HEK293 (cell line): ENCODE measurements around the gene NAA35.

Experiments
- CTCF ChIA-PET: fragments of 350-600 bp; formaldehyde crosslinking; extraction: SDS; loops from one replicate; lab custom pipeline; 2021; ENCODE audit warnings: antibody characterized with exemption; lab: Yijun Ruan, JAX
- POLR2A ChIA-PET: fragments of 300-600 bp; formaldehyde crosslinking; extraction: SDS; loops from one replicate; lab custom pipeline; 2020; ENCODE audit warnings: antibody characterized with exemption, inconsistent platforms; lab: Yijun Ruan, JAX
- H3K27ac ChIP-seq: fragments of 200-500 bp; sonication (Bioruptor generic); 2 replicates; pipeline ENCODE4 v1.5.1; 2014; ENCODE audit warnings: low read depth, low read length, control low read depth, inconsistent platforms; ENCODE audit errors: extremely low read depth
- H3K36me3 ChIP-seq, 2 experiments: fragments of 200-500 bp in 1 of 2; sonication (Bioruptor generic) in 1 of 2; 1 replicate in 1 of 2; 2 replicates in 1 of 2; pipeline ENCODE4 v1.5.1; 2014 to 2017; ENCODE audit warnings: inconsistent platforms in 2 of 2, low read length in 2 of 2; ENCODE audit not compliant: control insufficient read depth in 2 of 2, insufficient read depth in 1 of 2
- H3K4me1 ChIP-seq: fragments of 200-500 bp; sonication (Bioruptor generic); 2 replicates; pipeline ENCODE4 v1.5.1; 2014; ENCODE audit warnings: mild to moderate bottlenecking, low read length, inconsistent platforms; ENCODE audit not compliant: control insufficient read depth, insufficient read depth
- H3K4me3 ChIP-seq: 2 replicates; pipeline ENCODE4 v1.5.1; 2011; ENCODE audit warnings: low read depth, mild to moderate bottlenecking, control low read depth, low read length, moderate library complexity
- H3K9me3 ChIP-seq: fragments of 200-500 bp; sonication (Bioruptor generic); 2 replicates; pipeline ENCODE4 v1.5.1; 2014; ENCODE audit warnings: low read depth, low read length, inconsistent platforms; ENCODE audit not compliant: control insufficient read depth, insufficient read depth
- EGR2 ChIP-seq: fragments of 450-650 bp; formaldehyde crosslinking; IDR thresholded peaks from 2 replicates; pipeline ENCODE4 v1.5.1; 2016; ENCODE audit warnings: low read depth, missing biosample characterization, missing genetic modification characterization
- KLF16 ChIP-seq: fragments of 450-650 bp; formaldehyde crosslinking; IDR thresholded peaks from 2 replicates; pipeline ENCODE4 v1.5.1; 2017; ENCODE audit warnings: missing biosample characterization, missing genetic modification characterization
- KLF7 ChIP-seq: fragments of 450-650 bp; formaldehyde crosslinking; IDR thresholded peaks from 2 replicates; pipeline ENCODE4 v1.5.1; 2016; ENCODE audit warnings: missing biosample characterization, missing genetic modification characterization, borderline replicate concordance
- MZF1 ChIP-seq: fragments of 450-650 bp; formaldehyde crosslinking; IDR thresholded peaks from 2 replicates; pipeline ENCODE4 v1.5.1; 2017; ENCODE audit warnings: missing biosample characterization, missing genetic modification characterization, borderline replicate concordance
- SALL2 ChIP-seq: fragments of 450-650 bp; formaldehyde crosslinking; IDR thresholded peaks from 2 replicates; pipeline ENCODE4 v1.5.0; 2017; ENCODE audit warnings: missing biosample characterization, mild to moderate bottlenecking, missing genetic modification characterization, borderline replicate concordance
- SCRT1 ChIP-seq: fragments of 450-650 bp; formaldehyde crosslinking; IDR thresholded peaks from 2 replicates; pipeline ENCODE4 v1.5.1; 2016; ENCODE audit warnings: missing biosample characterization, missing genetic modification characterization, borderline replicate concordance
- TRIM28 ChIP-seq: IDR thresholded peaks from 2 replicates; pipeline ENCODE4 v1.6.1; 2011; ENCODE audit warnings: low read length, control low read depth, borderline replicate concordance
- YY1 ChIP-seq: fragments of 450-650 bp; formaldehyde crosslinking; IDR thresholded peaks from 2 replicates; pipeline ENCODE4 v1.5.1; 2018; ENCODE audit warnings: missing biosample characterization, missing genetic modification characterization
- ZBTB17 ChIP-seq: fragments of 450-650 bp; formaldehyde crosslinking; IDR thresholded peaks from 2 replicates; pipeline ENCODE4 v1.5.1; 2016; ENCODE audit warnings: missing biosample characterization, missing genetic modification characterization
- ZFHX2 ChIP-seq: fragments of 450-650 bp; formaldehyde crosslinking; conservative IDR thresholded peaks from 2 replicates; pipeline ENCODE4 v1.5.1; 2016; ENCODE audit warnings: missing biosample characterization, missing genetic modification characterization
- ZFP37 ChIP-seq: fragments of 450-650 bp; formaldehyde crosslinking; IDR thresholded peaks from 2 replicates; pipeline ENCODE4 v1.5.1; 2016; ENCODE audit warnings: missing biosample characterization, missing genetic modification characterization
- ZIC2 ChIP-seq: fragments of 450-650 bp; formaldehyde crosslinking; IDR thresholded peaks from 2 replicates; pipeline ENCODE4 v1.5.1; 2016; ENCODE audit warnings: missing biosample characterization, missing genetic modification characterization
- ZNF140 ChIP-seq: fragments of 450-650 bp; formaldehyde crosslinking; IDR thresholded peaks from 2 replicates; pipeline ENCODE4 v1.5.1; 2016; ENCODE audit warnings: missing biosample characterization, missing genetic modification characterization
- ZNF175 ChIP-seq: fragments of 450-650 bp; formaldehyde crosslinking; IDR thresholded peaks from 2 replicates; pipeline ENCODE4 v1.5.1; 2016; ENCODE audit warnings: missing biosample characterization, missing genetic modification characterization
- ZNF341 ChIP-seq: fragments of 450-650 bp; formaldehyde crosslinking; IDR thresholded peaks from 2 replicates; pipeline ENCODE4; 2016; ENCODE audit warnings: low read depth, missing biosample characterization, missing genetic modification characterization
- ZNF549 ChIP-seq: fragments of 450-650 bp; IDR thresholded peaks from 2 replicates; pipeline ENCODE4 v1.5.1; 2018; ENCODE audit warnings: missing biosample characterization, missing genetic modification characterization, mild to moderate bottlenecking, inconsistent platforms, moderate library complexity
- ZNF561 ChIP-seq: fragments of 450-650 bp; IDR thresholded peaks from 2 replicates; pipeline ENCODE4 v1.5.1; 2018; ENCODE audit warnings: missing biosample characterization, missing genetic modification characterization, borderline replicate concordance
- ZNF701 ChIP-seq: fragments of 450-650 bp; formaldehyde crosslinking; IDR thresholded peaks from 2 replicates; pipeline ENCODE4 v1.5.1; 2016; ENCODE audit warnings: missing biosample characterization, missing genetic modification characterization
- ZNF747 ChIP-seq: fragments of 450-650 bp; formaldehyde crosslinking; IDR thresholded peaks from 2 replicates; pipeline ENCODE4 v1.5.1; 2016; ENCODE audit warnings: missing biosample characterization, missing genetic modification characterization
- ZNF777 ChIP-seq: fragments of 450-650 bp; formaldehyde crosslinking; IDR thresholded peaks from 2 replicates; pipeline ENCODE4 v1.5.1; 2017; ENCODE audit warnings: missing biosample characterization, missing genetic modification characterization, borderline replicate concordance
- TF ChIP-seq, protein P1 (sequence below): fragments of 450-650 bp; formaldehyde crosslinking; IDR thresholded peaks from 2 replicates; pipeline ENCODE4 v1.5.1; 2016; ENCODE audit warnings: missing biosample characterization, missing genetic modification characterization
- TF ChIP-seq, protein P2 (sequence below): fragments of 450-650 bp; formaldehyde crosslinking; IDR thresholded peaks from 2 replicates; pipeline ENCODE4 v1.5.1; 2016; ENCODE audit warnings: missing biosample characterization, missing genetic modification characterization
- TF ChIP-seq, protein P3 (sequence below): fragments of 450-650 bp; formaldehyde crosslinking; IDR thresholded peaks from 2 replicates; pipeline ENCODE4 v1.5.1; 2016; ENCODE audit warnings: missing biosample characterization, missing genetic modification characterization, borderline replicate concordance
- TF ChIP-seq, protein P4 (sequence below): fragments of 450-650 bp; formaldehyde crosslinking; IDR thresholded peaks from 2 replicates; pipeline ENCODE4 v1.5.1; 2016; ENCODE audit warnings: missing biosample characterization, missing genetic modification characterization
- TF ChIP-seq, protein P5 (sequence below): fragments of 450-650 bp; formaldehyde crosslinking; IDR thresholded peaks from 2 replicates; pipeline ENCODE4 v1.5.1; 2016; ENCODE audit warnings: missing biosample characterization, missing genetic modification characterization

NAA35 gene

DNA sequence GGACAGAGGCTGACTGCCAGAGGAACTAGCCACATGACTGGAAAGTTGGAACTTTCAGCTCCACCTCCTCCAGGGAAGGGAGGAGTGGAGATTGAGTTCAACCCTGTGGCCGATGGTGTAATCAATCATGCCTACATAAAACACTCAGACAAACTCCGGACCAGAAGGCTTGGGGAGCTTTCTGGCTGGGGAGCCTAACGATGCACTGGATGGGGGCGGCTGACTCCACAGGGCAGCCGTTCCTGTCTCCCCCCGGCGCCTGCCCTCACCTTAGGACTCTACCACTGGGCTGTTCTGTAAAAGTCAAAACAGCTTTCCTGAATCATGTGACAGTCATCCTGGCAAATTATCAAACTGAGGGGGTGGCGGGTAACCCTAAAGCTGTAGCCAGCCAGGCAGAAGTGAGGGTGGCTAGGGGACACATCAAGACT, 100.4 kb downstream of the NAA35 start:
- ChIA-PET POLR2A (interaction anchor here (0.6 kb wide), 1 partner anchor 199 kb away, joined by 6 read pairs; no protein-coding TSS in a partner anchor), CTCF (interaction anchor here (0.7 to 3.3 kb wide), 2 partner anchors 162 to 481 kb away, joined by 5 to 16 read pairs; no protein-coding TSS in a partner anchor)
- Histone ChIP-seq H3K9me3 (no peaks in the 10 kb centered on the region), H3K4me1 (no peaks in the 10 kb centered on the region), H3K36me3 (peaks cover 0 to 48% of the 10 kb centered on the region in 2 experiments; a peak in 2 of 3 replicates)
- TF ChIP-seq ZIC2 (tag by site-specific recombination), result peak; percentile 61
- TF ChIP-seq TRIM28, result no peak
- TF ChIP-seq YY1 (tag by site-specific recombination), result no peak
- no peak for TF ChIP-seq ZNF549
- TF ChIP-seq SCRT1 (tag by site-specific recombination), result no peak
- no peak for TF ChIP-seq ZNF747 (tag by site-specific recombination)
- no peak for TF ChIP-seq MZF1 (tag by site-specific recombination)
- no peak for TF ChIP-seq ZBTB17 (tag by site-specific recombination)
- TF ChIP-seq EGR2, result 0 out of 2 replicates have a peak, but pooled peaks have one; percentile 7
- no peak for TF ChIP-seq ZFP37 (tag by site-specific recombination)
- TF ChIP-seq, protein P1, sequence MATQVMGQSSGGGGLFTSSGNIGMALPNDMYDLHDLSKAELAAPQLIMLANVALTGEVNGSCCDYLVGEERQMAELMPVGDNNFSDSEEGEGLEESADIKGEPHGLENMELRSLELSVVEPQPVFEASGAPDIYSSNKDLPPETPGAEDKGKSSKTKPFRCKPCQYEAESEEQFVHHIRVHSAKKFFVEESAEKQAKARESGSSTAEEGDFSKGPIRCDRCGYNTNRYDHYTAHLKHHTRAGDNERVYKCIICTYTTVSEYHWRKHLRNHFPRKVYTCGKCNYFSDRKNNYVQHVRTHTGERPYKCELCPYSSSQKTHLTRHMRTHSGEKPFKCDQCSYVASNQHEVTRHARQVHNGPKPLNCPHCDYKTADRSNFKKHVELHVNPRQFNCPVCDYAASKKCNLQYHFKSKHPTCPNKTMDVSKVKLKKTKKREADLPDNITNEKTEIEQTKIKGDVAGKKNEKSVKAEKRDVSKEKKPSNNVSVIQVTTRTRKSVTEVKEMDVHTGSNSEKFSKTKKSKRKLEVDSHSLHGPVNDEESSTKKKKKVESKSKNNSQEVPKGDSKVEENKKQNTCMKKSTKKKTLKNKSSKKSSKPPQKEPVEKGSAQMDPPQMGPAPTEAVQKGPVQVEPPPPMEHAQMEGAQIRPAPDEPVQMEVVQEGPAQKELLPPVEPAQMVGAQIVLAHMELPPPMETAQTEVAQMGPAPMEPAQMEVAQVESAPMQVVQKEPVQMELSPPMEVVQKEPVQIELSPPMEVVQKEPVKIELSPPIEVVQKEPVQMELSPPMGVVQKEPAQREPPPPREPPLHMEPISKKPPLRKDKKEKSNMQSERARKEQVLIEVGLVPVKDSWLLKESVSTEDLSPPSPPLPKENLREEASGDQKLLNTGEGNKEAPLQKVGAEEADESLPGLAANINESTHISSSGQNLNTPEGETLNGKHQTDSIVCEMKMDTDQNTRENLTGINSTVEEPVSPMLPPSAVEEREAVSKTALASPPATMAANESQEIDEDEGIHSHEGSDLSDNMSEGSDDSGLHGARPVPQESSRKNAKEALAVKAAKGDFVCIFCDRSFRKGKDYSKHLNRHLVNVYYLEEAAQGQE (tag by site-specific recombination), result no peak
- no peak for TF ChIP-seq SALL2
- TF ChIP-seq ZNF140 (tag by site-specific recombination), result no peak
- no peak for TF ChIP-seq ZNF777 (tag by site-specific recombination)
- no peak for TF ChIP-seq ZNF175 (tag by site-specific recombination)
- peak; percentile 40; the same call in 1 of the 2 replicates for TF ChIP-seq ZNF341 (tag by site-specific recombination)
- TF ChIP-seq, protein P2, sequence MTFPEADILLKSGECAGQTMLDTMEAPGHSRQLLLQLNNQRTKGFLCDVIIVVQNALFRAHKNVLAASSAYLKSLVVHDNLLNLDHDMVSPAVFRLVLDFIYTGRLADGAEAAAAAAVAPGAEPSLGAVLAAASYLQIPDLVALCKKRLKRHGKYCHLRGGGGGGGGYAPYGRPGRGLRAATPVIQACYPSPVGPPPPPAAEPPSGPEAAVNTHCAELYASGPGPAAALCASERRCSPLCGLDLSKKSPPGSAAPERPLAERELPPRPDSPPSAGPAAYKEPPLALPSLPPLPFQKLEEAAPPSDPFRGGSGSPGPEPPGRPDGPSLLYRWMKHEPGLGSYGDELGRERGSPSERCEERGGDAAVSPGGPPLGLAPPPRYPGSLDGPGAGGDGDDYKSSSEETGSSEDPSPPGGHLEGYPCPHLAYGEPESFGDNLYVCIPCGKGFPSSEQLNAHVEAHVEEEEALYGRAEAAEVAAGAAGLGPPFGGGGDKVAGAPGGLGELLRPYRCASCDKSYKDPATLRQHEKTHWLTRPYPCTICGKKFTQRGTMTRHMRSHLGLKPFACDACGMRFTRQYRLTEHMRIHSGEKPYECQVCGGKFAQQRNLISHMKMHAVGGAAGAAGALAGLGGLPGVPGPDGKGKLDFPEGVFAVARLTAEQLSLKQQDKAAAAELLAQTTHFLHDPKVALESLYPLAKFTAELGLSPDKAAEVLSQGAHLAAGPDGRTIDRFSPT, result no peak
- TF ChIP-seq ZFHX2 (tag by site-specific recombination), result peak; percentile 35; the same call in 1 of the 2 replicates
- TF ChIP-seq ZNF701 (tag by site-specific recombination), result no peak
- TF ChIP-seq, protein P3, sequence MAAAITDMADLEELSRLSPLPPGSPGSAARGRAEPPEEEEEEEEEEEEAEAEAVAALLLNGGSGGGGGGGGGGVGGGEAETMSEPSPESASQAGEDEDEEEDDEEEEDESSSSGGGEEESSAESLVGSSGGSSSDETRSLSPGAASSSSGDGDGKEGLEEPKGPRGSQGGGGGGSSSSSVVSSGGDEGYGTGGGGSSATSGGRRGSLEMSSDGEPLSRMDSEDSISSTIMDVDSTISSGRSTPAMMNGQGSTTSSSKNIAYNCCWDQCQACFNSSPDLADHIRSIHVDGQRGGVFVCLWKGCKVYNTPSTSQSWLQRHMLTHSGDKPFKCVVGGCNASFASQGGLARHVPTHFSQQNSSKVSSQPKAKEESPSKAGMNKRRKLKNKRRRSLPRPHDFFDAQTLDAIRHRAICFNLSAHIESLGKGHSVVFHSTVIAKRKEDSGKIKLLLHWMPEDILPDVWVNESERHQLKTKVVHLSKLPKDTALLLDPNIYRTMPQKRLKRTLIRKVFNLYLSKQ (tag by site-specific recombination), result no peak
- TF ChIP-seq KLF7 (tag by site-specific recombination), result no peak
- TF ChIP-seq, protein P4, sequence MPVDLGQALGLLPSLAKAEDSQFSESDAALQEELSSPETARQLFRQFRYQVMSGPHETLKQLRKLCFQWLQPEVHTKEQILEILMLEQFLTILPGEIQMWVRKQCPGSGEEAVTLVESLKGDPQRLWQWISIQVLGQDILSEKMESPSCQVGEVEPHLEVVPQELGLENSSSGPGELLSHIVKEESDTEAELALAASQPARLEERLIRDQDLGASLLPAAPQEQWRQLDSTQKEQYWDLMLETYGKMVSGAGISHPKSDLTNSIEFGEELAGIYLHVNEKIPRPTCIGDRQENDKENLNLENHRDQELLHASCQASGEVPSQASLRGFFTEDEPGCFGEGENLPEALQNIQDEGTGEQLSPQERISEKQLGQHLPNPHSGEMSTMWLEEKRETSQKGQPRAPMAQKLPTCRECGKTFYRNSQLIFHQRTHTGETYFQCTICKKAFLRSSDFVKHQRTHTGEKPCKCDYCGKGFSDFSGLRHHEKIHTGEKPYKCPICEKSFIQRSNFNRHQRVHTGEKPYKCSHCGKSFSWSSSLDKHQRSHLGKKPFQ, result no peak
- TF ChIP-seq KLF16 (tag by site-specific recombination), result no peak
- TF ChIP-seq, protein P5, sequence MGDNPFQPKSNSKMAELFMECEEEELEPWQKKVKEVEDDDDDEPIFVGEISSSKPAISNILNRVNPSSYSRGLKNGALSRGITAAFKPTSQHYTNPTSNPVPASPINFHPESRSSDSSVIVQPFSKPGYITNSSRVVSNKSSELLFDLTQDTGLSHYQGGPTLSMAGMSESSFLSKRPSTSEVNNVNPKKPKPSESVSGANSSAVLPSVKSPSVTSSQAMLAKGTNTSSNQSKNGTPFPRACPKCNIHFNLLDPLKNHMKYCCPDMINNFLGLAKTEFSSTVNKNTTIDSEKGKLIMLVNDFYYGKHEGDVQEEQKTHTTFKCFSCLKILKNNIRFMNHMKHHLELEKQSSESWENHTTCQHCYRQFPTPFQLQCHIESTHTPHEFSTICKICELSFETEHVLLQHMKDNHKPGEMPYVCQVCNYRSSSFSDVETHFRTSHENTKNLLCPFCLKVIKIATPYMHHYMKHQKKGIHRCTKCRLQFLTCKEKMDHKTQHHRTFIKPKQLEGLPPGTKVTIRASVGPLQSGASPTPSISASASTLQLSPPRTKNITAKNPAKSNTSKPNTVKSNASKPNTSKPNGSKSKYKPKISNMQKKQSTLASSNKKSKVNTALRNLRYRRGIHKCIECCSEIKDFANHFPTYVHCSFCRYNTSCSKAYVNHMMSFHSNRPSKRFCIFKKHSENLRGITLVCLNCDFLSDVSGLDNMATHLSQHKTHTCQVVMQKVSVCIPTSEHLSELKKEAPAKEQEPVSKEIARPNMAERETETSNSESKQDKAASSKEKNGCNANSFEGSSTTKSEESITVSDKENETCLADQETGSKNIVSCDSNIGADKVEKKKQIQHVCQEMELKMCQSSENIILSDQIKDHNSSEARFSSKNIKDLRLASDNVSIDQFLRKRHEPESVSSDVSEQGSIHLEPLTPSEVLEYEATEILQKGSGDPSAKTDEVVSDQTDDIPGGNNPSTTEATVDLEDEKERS (tag by site-specific recombination), result no peak
- TF ChIP-seq ZNF561 (tag by site-specific recombination), result no peak
- TF ChIP-seq, all 188 proteins: peak for 4
- no peak overlapping the region for H3K4me3 ChIP-seq
- H3K27ac ChIP-seq, result no peak overlapping the region
